H1 (cell line): Measurements from ENCODE around the gene AGRN.

Experiments
- CHD1 ChIP-seq: IDR thresholded peaks from 2 replicates; pipeline ENCODE4 v1.6.1; 2012; ENCODE audit warnings: low read depth, low read length, improper control_type of control experiment
- CTCF ChIP-seq, 3 experiments: IDR thresholded peaks; 1 replicate in 2 of 3; 2 replicates in 1 of 3; pipeline versions ENCODE4 v1.5.1 to v1.6.1; 2011; ENCODE audit warnings: low read length in 3 of 3, mild to moderate bottlenecking in 3 of 3, inconsistent platforms in 2 of 3, low read depth in 1 of 3, moderate library complexity in 1 of 3; ENCODE audit not compliant: insufficient read depth in 1 of 3; ENCODE audit errors: control extremely low read depth in 1 of 3
- EZH2 ChIP-seq: fragments of 200-600 bp; sonication (generic); IDR thresholded peaks from 2 replicates; pipeline ENCODE4 v1.7.1; 2012; ENCODE audit warnings: low read depth, mild to moderate bottlenecking, moderate library complexity, low read length, inconsistent platforms; ENCODE audit not compliant: severe bottlenecking
- JUN ChIP-seq: IDR thresholded peaks from 2 replicates; pipeline ENCODE4 v1.6.1; 2011; ENCODE audit warnings: low read depth, mild to moderate bottlenecking, improper control_type of control experiment, low read length
- JUND ChIP-seq: IDR thresholded peaks from 2 replicates; pipeline ENCODE4 v1.6.1; 2011; ENCODE audit warnings: mild to moderate bottlenecking, improper control_type of control experiment, low read length
- POLR2A ChIP-seq, 2 experiments: IDR thresholded peaks; 1 replicate in 1 of 2; 2 replicates in 1 of 2; pipeline ENCODE4 v1.6.1; 2011; ENCODE audit warnings: low read depth in 2 of 2, low read length in 2 of 2, mild to moderate bottlenecking in 2 of 2; ENCODE audit errors: control extremely low read depth in 1 of 2
- POLR2AphosphoS5 ChIP-seq: IDR thresholded peaks from 2 replicates; pipeline ENCODE4 v1.6.1; 2011; ENCODE audit warnings: low read depth, low read length
- TEAD4 ChIP-seq: IDR thresholded peaks from 2 replicates; pipeline ENCODE4 v1.6.1; 2012; ENCODE audit warnings: low read depth, low read length, inconsistent platforms, mixed read lengths
- TF ChIP-seq, protein P1 (sequence below): IDR thresholded peaks from 2 replicates; pipeline ENCODE4 v1.6.1; 2012; ENCODE audit warnings: inconsistent platforms

DNA sequence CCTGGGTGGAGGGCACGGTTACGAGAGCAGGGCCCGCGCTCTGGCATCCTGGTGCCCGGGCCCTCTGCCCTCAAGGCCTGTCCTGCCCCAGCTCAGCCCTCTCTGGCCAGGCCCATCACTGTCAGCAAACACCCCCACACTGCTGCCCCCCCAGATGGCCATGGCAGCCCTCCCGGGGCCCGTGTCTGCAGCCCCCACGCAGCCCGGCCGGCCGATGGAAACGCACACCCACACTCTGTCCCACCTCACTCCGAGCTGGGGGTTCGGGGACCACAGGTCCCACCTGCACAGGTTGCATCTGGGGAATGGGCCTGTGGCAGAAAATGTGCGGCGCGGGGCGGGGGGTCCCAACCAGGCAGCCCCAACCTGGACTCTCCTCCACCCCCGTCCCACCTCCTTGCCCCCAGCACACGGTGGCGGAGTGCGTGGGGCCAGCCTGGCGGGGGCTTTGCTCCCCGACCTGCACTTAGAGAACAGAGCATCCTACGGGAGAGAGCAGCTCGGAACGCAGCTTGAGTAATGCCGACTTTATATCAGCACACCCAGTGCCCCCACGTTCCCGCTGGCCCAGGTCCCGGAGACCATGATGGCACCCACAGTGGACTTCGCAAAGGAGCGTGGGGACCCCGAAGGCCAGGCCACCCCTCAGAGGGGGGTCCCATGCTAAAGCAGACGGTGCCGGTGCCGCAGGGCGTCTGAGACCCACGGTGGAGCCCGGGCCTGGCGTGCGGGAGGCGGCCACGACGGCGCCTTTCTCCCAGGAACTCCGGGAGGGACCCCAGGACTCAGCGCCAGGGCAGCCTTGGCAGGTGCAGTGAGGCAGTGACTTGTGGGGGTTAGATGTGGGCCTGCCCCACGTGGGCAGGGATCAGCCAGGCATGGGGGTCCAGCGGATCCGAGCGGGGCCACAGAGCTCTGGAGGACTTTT, 61.7 kb downstream of the AGRN start:
- no peak for TF ChIP-seq EZH2
- TF ChIP-seq, protein P1, sequence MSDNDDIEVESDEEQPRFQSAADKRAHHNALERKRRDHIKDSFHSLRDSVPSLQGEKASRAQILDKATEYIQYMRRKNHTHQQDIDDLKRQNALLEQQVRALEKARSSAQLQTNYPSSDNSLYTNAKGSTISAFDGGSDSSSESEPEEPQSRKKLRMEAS, result no peak
- no peak for TF ChIP-seq CTCF (IDR thresholded peaks at IDR 0.05; ENCODE audit: control extremely low read depth in 1 of 3, insufficient read depth in 1 of 3, low read depth in 1 of 3, low read length in 3 of 3)
- TF ChIP-seq JUND, result no peak
- no peak for TF ChIP-seq POLR2AphosphoS5
- no peak for TF ChIP-seq TEAD4
- TF ChIP-seq JUN, result no peak
- TF ChIP-seq CHD1, result no peak
- TF ChIP-seq POLR2A (IDR thresholded peaks at IDR 0.05; ENCODE audit: control extremely low read depth in 1 of 2, low read depth in 2 of 2, low read length in 2 of 2), result no peak
